HepG2 (cell line): ENCODE results near the gene RABGAP1. TPM values are rescaled to one million over a fixed set of nuclear protein-coding genes. Genes with fewer than 3 reads are reported as not detected.

Experiments used
- ADNP ChIP-seq: sonication (generic); formaldehyde crosslinking; IDR thresholded peaks from 2 replicates; pipeline ENCODE4 v1.4.0; 2020; ENCODE audit warnings: missing genetic modification reagents
- ATM ChIP-seq: fragments of 450-650 bp; IDR thresholded peaks from 2 replicates; pipeline ENCODE4 v1.7.1; 2017; ENCODE audit warnings: mild to moderate bottlenecking, borderline replicate concordance
- DNMT3B ChIP-seq: conservative IDR thresholded peaks from 2 replicates; pipeline ENCODE4 v1.6.1; 2016; ENCODE audit warnings: missing biosample characterization, control low read depth
- ESRRA ChIP-seq: sonication (generic); formaldehyde crosslinking; IDR thresholded peaks from 2 replicates; pipeline ENCODE4 v1.5.1; 2020; ENCODE audit warnings: mild to moderate bottlenecking, low read depth, missing genetic modification reagents
- FOSL2 ChIP-seq: sonication (generic); formaldehyde crosslinking; IDR thresholded peaks from 2 replicates; pipeline ENCODE4 v1.4.0; 2020; ENCODE audit warnings: missing genetic modification reagents
- FOXP1 ChIP-seq, 2 experiments: fragments of 450-650 bp in 1 of 2; IDR thresholded peaks; 2 replicates each; pipeline ENCODE4 v1.6.1; 2017 to 2018; ENCODE audit warnings: antibody characterized with exemption in 1 of 2
- HDAC1 ChIP-seq: sonication (generic); formaldehyde crosslinking; IDR thresholded peaks from 2 replicates; pipeline ENCODE4 v1.5.1; 2020; ENCODE audit warnings: mild to moderate bottlenecking, missing genetic modification reagents
- HOXA9 ChIP-seq: sonication (generic); formaldehyde crosslinking; IDR thresholded peaks from 2 replicates; pipeline ENCODE4 v1.8.1; 2022; ENCODE audit warnings: missing genetic modification reagents, mild to moderate bottlenecking, moderate library complexity, borderline replicate concordance
- IRF2 ChIP-seq: IDR thresholded peaks from 2 replicates; pipeline ENCODE4 v1.6.1; 2018; ENCODE audit warnings: missing genetic modification reagents, missing compliant biosample characterization
- JUND ChIP-seq: sonication (generic); formaldehyde crosslinking; IDR thresholded peaks from 2 replicates; pipeline ENCODE4 v1.8.0; 2022; ENCODE audit warnings: mild to moderate bottlenecking, missing genetic modification reagents
- KDM6A ChIP-seq: IDR thresholded peaks from 2 replicates; pipeline ENCODE4 v1.6.1; 2016; ENCODE audit warnings: low read depth
- MEIS1 ChIP-seq: sonication (generic); formaldehyde crosslinking; IDR thresholded peaks from 2 replicates; pipeline ENCODE4 v1.9.0; 2021; ENCODE audit warnings: mild to moderate bottlenecking, missing genetic modification reagents, moderate library complexity, borderline replicate concordance
- NFIC ChIP-seq: IDR thresholded peaks from 2 replicates; pipeline ENCODE4 v1.6.1; 2012; ENCODE audit warnings: mild to moderate bottlenecking, low read length, inconsistent platforms
- NFRKB ChIP-seq: fragments of 450-650 bp; IDR thresholded peaks from 2 replicates; pipeline ENCODE4 v1.6.1; 2017
- PAWR ChIP-seq: sonication (generic); formaldehyde crosslinking; IDR thresholded peaks from 2 replicates; pipeline ENCODE4 v1.4.0; 2020; ENCODE audit warnings: missing genetic modification reagents, mild to moderate bottlenecking, borderline replicate concordance
- SCMH1 ChIP-seq: sonication (generic); formaldehyde crosslinking; IDR thresholded peaks from 2 replicates; pipeline ENCODE4 v1.9.0; 2021; ENCODE audit warnings: missing genetic modification reagents, mild to moderate bottlenecking, borderline replicate concordance
- SMAD9 ChIP-seq: sonication (generic); formaldehyde crosslinking; IDR thresholded peaks from 2 replicates; pipeline ENCODE4 v1.5.1; 2020; ENCODE audit warnings: mild to moderate bottlenecking, missing genetic modification reagents
- SP4 ChIP-seq: sonication (generic); formaldehyde crosslinking; IDR thresholded peaks from 2 replicates; pipeline ENCODE4 v1.8.1; 2023; ENCODE audit warnings: mild to moderate bottlenecking, missing genetic modification reagents
- XRCC5 ChIP-seq: fragments of 200-400 bp; formaldehyde crosslinking; optimal IDR thresholded peaks from 2 replicates; pipeline ENCODE3; 2017; ENCODE audit warnings: mild to moderate bottlenecking, low read length
- ZFP82 ChIP-seq: sonication (generic); formaldehyde crosslinking; IDR thresholded peaks from 2 replicates; pipeline ENCODE4 v1.5.1; 2020; ENCODE audit warnings: mild to moderate bottlenecking, missing genetic modification reagents, borderline replicate concordance
- ZNF230 ChIP-seq: sonication (generic); formaldehyde crosslinking; IDR thresholded peaks from 2 replicates; pipeline ENCODE4 v1.4.0; 2020; ENCODE audit warnings: mild to moderate bottlenecking, missing genetic modification reagents
- ZNF24 ChIP-seq: fragments of 450-650 bp; IDR thresholded peaks from 2 replicates; pipeline ENCODE4 v1.6.1; 2017; ENCODE audit warnings: antibody characterized with exemption, mild to moderate bottlenecking
- ZNF296 ChIP-seq: sonication (generic); formaldehyde crosslinking; conservative IDR thresholded peaks from 2 replicates; pipeline ENCODE4 v1.5.0; 2020; ENCODE audit warnings: mild to moderate bottlenecking, missing genetic modification reagents
- ZNF331 ChIP-seq: sonication (generic); formaldehyde crosslinking; IDR thresholded peaks from 2 replicates; pipeline ENCODE4 v1.4.0; 2020; ENCODE audit warnings: missing genetic modification reagents
- ZNF33B ChIP-seq: sonication (generic); formaldehyde crosslinking; IDR thresholded peaks from 2 replicates; pipeline ENCODE4 v1.5.1; 2020; ENCODE audit warnings: mild to moderate bottlenecking, missing genetic modification reagents
- ZNF501 ChIP-seq: sonication (generic); formaldehyde crosslinking; IDR thresholded peaks from 2 replicates; pipeline ENCODE4 v1.5.1; 2020; ENCODE audit warnings: mild to moderate bottlenecking, moderate library complexity, missing genetic modification reagents
- ZNF678 ChIP-seq: sonication (generic); formaldehyde crosslinking; IDR thresholded peaks from 2 replicates; pipeline ENCODE4 v1.4.0; 2020; ENCODE audit warnings: mild to moderate bottlenecking, missing genetic modification reagents
- ZNF816 ChIP-seq: sonication (generic); formaldehyde crosslinking; IDR thresholded peaks from 2 replicates; pipeline ENCODE4 v1.8.0; 2022; ENCODE audit warnings: missing genetic modification reagents, mild to moderate bottlenecking, borderline replicate concordance
- polyA plus RNA-seq, 8 experiments: library from polyadenylated mRNA; depleted of rRNA in 3 of 8; stranded (reverse) in 7 of 8; unstranded in 1 of 8; fragments of >200 nt; fragmentation: Illumina TruSeq in 4 of 8; extraction: Trizol in 4 of 8; gene quantifications; 2 replicates each; pipeline versions ENCODE4 v1.2.1 to v1.2.3, GENCODE V29; 2011 to 2016; ENCODE audit warnings: low read depth in 4 of 8, missing spikeins in 1 of 8, mixed read lengths in 1 of 8; ENCODE audit not compliant: insufficient read depth in 1 of 8
- total RNA-seq, 5 experiments: library from RNA; depleted of rRNA; stranded (reverse); fragments of >200 nt; fragmentation: Illumina TruSeq; extraction: Trizol; gene quantifications; 2 replicates each; pipeline ENCODE4 v1.2.3, GENCODE V29; 2016; ENCODE audit warnings: low read depth in 1 of 5
- TF ChIP-seq, protein P1 (sequence below): IDR thresholded peaks from 2 replicates; pipeline ENCODE4 v1.6.1; 2016
- TF ChIP-seq, protein P2 (sequence below): sonication (generic); formaldehyde crosslinking; IDR thresholded peaks from 2 replicates; pipeline ENCODE4 v1.8.0; 2022; ENCODE audit warnings: mild to moderate bottlenecking, missing genetic modification reagents; ENCODE audit not compliant: insufficient replicate concordance

RABGAP1 gene
- total and polyA plus RNA-seq, 2 of the 13 experiments (the other 11 are each of a cell fraction or from before 2014, with no cell fraction given): 19.1 to 19.3 TPM

DNA sequence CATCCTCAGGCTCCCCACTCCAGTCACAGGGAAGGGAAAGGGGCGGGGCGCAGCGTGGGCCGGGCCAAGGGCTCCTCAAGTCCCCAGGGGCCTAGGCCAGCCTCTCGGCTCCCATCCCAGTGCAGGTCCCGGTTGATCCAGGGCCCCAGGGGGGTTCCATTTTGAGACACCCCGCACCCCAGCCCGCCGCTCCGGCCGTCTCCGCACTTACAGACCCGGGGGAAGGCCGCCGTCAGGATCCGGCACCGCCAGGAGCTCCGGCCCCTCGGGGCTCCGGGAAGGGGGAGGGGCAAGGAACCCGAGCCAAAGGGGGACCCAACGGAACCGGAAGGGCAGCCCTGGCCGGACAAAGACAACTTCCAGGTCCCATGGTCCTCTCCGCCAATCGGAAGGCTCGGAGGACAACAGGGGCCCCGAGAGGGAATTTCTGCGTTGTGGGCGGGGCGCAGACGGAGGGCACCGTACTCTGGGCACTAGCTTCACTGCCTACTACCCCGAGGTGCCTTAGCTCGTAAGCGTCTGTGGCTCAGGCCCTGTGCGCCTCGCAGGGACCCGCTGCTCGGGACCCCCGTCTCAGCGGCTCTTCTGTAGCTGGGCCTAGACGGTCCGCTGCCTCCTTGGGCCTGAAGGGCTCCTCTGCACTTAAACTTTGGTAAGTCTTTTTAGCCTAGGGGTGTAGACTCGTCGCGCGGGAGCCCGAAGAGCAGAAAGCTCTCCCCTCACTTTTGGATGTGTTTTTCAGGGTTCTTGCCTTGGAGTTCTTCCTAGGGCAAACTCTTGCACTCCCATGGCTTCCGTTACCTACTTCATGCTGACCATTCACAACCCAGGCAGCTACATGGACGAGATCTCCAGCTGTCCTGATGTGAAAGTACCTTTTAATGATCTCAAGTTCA is 9.3 kb upstream of the RABGAP1 start, which contains the start of gene ZBTB26 (continued):
- no peak for TF ChIP-seq ZNF296 (CRISPR knock-in tag)
- TF ChIP-seq ZNF331 (CRISPR knock-in tag): peak; percentile 43; the same call in 1 of the 2 replicates
- TF ChIP-seq ZNF501 (CRISPR knock-in tag): peak; percentile 99
- TF ChIP-seq FOXP1 (IDR thresholded peaks at IDR 0.05): no peak
- TF ChIP-seq FOXP1 (CRISPR knock-in tag; IDR thresholded peaks at IDR 0.05): 0 out of 2 replicates have a peak, but pooled peaks have one; percentile 7
- TF ChIP-seq ADNP: no peak
- TF ChIP-seq DNMT3B (CRISPR knock-in tag): no peak
- TF ChIP-seq FOSL2 (CRISPR knock-in tag): peak; percentile 36; the same call in 1 of the 2 replicates
- no peak for TF ChIP-seq ATM
- TF ChIP-seq KDM6A (CRISPR knock-in tag): no peak
- TF ChIP-seq MEIS1 (CRISPR knock-in tag): 0 out of 2 replicates have a peak, but pooled peaks have one; percentile 59
- TF ChIP-seq NFRKB: no peak
- TF ChIP-seq ZNF230 (CRISPR knock-in tag): peak; percentile 51; the same call in 1 of the 2 replicates
- TF ChIP-seq ZNF24: no peak
- TF ChIP-seq HDAC1: peak; percentile 89
- peak; percentile 74 for TF ChIP-seq SP4
- TF ChIP-seq XRCC5: peak; percentile 84
- TF ChIP-seq, protein P1, sequence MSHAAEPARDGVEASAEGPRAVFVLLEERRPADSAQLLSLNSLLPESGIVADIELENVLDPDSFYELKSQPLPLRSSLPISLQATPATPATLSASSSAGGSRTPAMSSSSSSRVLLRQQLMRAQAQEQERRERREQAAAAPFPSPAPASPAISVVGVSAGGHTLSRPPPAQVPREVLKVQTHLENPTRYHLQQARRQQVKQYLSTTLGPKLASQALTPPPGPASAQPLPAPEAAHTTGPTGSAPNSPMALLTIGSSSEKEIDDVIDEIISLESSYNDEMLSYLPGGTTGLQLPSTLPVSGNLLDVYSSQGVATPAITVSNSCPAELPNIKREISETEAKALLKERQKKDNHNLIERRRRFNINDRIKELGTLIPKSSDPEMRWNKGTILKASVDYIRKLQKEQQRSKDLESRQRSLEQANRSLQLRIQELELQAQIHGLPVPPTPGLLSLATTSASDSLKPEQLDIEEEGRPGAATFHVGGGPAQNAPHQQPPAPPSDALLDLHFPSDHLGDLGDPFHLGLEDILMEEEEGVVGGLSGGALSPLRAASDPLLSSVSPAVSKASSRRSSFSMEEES: no peak; the same call in 1 of the 2 replicates
- TF ChIP-seq ESRRA (CRISPR knock-in tag): no peak
- peak; percentile 58; the same call in 1 of the 2 replicates for TF ChIP-seq ZNF33B (CRISPR knock-in tag)
- TF ChIP-seq, protein P2, sequence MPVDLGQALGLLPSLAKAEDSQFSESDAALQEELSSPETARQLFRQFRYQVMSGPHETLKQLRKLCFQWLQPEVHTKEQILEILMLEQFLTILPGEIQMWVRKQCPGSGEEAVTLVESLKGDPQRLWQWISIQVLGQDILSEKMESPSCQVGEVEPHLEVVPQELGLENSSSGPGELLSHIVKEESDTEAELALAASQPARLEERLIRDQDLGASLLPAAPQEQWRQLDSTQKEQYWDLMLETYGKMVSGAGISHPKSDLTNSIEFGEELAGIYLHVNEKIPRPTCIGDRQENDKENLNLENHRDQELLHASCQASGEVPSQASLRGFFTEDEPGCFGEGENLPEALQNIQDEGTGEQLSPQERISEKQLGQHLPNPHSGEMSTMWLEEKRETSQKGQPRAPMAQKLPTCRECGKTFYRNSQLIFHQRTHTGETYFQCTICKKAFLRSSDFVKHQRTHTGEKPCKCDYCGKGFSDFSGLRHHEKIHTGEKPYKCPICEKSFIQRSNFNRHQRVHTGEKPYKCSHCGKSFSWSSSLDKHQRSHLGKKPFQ: no peak
- TF ChIP-seq NFIC: no peak
- TF ChIP-seq SMAD9 (CRISPR knock-in tag): no peak
- TF ChIP-seq ZFP82: 0 out of 2 replicates have a peak, but pooled peaks have one; percentile 19
- TF ChIP-seq ZNF816: peak; percentile 62; the same call in 1 of the 2 replicates
- TF ChIP-seq JUND (CRISPR knock-in tag): no peak
- TF ChIP-seq SCMH1 (CRISPR knock-in tag): no peak
- TF ChIP-seq ZNF678 (CRISPR knock-in tag): no peak
- TF ChIP-seq PAWR (CRISPR knock-in tag): no peak
- TF ChIP-seq HOXA9 (CRISPR knock-in tag): no peak
- TF ChIP-seq IRF2: peak; percentile 75
